HTERT RPE-1 (cell line): ENCODE results near the gene IL37.
"Not testable (repeated sequence)": the region's sequence is repeated elsewhere in the genome, so short reads cannot be mapped to it uniquely, and the experiment has no call there.

Source experiments
- in situ Hi-C: fragments of 300-500 bp; cut with MboI; formaldehyde crosslinking; loops from 4 replicates; pipeline ENCODE4 v1.14.3; 2020; ENCODE audit warnings: low sequenced_read_pairs

The IL37 gene

DNA sequence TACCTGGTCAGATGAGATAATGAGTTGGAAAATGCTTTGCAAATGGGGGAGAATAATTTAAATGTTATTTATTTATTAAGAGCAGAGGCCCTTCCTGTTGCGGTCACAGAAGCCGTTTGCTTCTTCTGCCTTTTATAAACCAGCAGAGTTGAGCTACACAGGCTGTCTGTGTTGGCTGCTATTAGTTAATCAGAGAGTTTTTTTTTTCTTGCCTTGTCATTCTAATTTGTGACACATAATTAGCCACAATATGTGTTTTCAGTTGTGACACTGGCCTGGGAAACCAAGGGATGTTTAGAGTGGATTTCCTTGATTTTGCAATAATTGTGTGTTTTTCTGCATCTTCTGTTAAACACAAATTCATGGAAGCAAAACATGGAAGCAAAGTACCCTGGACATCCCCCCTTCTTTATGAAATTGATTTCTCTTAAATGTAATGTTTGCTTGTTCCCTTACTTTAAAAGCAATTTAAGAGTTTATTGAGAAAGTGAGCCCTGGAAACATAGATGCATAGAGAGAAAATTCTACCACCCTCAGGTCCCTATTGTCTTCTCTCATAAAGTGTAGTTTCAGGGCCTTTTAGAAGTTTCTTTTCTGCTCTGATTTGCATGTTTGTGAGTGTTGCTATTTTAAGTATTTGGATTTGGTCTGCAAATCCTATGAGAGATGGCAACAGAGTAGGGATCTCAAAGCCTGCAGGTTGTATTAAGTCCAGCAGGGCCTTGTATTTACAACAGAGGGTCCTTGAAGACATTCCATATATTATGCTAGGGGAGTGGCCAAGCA lies 22.8 kb upstream of the IL37 start:
- in situ Hi-C loops = no loop called here

DNA sequence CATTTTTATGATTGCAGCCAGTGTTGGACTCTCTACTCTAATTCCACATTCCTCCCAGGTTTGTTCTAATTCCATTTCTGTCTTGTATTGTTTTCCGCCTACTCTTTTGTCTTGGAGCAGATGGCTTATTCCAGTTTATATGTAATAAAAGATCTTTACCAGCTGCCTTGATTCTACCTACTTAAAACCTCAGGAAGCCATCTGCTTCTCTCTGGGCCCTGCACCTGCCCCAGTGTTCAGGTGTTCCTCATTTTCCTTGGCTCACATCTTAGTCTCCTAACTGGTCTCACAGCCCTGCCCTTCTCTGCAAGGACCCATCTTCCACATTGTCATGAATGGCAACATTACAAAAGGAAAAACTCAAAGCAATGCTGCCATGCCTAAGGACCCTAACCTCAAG lies 21.0 kb upstream of the IL37 start:
- in situ Hi-C loops = no loop called here

DNA sequence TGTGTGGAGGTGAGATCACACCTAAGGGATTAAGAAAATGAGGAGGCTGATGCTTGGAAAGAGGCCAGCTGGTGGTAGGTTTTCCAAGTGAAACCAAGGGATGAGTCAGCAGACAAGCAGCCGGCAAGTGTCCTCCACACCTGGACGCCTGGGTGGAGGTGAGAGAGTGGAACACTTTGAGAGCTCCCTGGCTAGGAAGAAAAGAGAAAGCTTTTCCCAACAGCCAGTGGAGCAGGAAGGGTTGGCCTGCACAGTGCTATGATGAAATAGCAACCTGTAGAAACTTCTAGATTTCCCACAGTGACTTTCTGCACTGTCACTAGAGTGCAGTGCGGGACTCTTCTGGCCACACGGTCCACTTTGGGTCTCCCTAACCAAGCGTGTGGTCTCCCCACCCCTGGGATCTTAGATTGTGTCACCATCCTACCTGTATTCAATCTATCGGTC lies 19.6 kb upstream of the IL37 start:
- in situ Hi-C loops = no loop called here

DNA sequence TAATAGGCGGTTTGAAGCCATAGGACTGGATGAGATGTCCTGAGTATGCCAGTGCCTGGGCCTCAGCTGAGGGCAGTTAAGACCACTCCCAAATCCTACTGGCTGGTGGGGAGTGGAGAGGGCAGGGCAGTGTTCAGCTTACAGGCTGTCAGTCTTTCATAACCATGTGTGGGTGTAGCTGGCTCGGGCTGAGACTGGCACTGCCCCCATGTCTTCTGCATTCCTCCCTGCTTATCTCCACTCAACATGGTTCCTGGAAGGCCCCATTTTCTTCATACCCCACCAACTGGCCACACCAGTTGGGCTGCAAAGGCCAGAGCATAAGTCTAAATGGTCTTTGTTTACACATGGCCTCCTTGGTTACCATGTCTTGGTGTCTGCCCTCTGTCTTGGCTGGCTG lies 17.2 kb upstream of the IL37 start:
- in situ Hi-C loops = no loop called here

DNA sequence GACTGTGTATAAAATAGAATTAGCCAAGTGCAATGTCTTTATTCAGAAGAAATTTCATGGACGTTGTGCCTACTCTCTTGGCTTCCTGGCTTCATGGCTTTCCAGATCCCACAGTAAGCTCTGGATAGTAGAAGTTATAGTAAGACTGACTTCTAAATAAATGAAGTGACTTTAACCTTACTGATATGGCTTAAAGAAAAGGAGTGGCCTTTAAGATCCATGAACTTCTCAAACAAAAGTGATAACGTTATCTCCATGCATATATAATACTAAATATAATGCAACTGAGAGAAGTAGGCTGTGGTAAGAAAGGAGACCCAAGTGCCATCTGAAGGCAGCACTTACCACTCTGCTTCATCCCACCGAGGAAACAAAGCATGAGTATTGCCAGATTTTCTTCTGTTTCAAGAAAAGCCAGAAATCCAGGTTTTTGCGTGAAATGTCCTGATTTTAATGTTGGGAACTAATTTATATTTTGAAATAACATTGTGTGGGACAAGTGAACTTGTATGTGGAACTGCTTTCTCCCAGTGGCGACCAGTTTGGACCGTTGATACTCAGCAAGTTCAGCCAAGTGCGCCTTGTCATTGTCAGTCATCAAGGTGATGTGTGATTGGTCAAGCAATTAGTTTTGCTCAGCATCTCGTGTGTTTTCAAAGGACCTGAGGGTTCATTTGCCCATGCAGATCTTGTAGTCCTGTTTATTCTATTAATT lies 13.9 kb upstream of the IL37 start:
- in situ Hi-C loops = no loop called here

DNA sequence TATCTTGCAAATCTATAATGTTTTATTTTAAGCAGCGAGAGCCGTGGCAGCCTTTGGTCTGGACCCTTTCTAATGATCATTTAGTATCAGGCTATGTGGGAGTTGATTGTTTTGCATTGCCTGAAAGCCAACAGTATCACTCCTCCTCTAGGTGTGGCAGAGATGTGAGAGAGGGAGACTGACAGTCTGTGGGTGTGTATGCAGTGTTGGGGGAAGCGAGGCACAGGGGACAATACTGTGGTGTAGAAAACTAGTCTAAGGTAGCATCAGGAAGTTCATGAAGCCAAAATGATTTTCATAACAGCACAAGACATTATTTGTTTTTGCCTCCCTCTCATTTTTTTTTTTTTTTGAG lies 13.4 kb upstream of the IL37 start:
- in situ Hi-C loops = no loop called here

DNA sequence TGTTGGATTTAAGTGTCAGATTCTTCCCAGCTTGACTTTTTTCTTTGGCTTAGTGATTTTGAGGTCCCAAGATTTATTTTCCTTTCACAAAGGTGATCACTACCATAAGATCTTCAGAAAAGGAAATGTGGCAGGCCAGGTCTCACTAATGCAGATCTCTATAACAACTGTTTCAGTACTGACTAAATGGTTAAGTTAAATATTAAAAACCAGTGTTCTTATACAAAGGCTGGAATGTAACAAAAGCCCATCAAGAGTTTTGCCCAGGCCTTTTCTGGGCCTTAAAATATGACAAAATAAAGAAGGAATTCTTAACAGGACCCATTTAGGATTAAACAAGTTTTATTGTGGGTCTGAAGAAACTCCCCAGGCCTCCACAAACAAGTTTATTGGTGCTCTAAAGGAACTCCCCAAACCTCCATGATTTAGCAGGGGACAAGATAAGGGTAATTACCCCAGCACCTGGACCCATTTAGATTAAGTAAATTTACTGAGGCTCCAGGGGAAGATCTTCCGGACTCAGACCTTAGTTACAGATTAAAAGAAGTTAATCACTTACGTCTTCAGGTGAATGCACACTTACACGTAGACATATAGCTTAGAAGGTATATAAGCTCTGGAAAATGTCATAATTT lies 9.4 kb upstream of the IL37 start:
- in situ Hi-C loops = not testable (repeated sequence)

DNA sequence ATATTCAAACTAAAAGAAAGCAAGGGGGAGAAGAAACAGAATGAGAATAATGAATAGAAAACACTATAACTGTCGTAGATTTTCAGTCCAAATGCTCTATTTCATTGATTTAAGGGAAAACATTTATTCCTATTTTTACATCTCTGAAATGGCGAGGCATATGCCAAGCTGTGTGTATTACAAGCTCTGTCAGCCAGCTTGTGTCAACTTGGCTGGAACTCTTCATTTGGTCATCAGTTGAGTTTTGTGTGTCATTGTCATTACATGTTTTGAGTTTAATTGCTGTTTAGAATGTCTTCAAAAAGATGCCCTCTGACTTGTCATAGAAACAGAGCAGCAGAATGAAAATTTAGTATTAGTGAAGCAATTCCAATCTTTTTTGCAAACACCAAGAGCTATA lies 8.1 kb upstream of the IL37 start:
- in situ Hi-C loops = no loop called here

DNA sequence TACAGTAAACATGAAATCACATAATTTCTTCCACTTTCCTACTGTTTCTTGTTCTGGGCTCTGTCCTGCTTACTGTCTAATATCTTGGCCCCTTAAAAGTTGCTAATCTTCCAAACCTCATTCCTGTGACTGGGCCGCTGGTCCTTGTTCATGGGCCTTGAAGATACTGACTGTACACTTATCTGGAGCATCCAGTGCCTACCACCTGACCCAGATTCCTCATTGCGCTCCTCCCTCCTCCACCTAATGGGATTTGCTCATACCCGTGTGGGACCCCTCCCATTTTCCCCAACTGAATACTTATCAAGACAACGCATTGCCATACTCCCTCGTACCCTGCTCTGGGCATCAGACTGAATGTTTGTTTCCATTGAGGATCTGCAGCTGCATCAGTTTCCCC lies 6.1 kb upstream of the IL37 start:
- in situ Hi-C loops = no loop called here

DNA sequence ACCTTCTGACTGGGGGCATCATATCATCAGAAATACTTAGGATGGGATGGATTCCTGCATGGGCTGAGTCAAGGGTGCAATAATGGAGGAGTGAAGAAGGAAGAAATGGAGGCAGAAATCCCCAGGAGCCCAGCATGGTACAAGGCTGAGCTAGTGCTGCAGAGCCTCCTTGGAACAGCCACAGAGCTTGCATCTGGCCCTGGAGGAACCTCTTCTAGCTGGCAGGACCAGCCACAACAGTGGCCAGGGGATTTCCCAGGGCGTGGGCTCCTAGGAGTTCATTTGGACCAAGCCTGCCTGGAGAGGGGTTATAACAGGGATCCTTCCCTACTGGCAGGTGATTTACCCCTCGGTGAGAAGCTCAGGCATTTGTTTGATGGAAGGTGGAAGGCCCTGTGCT lies 4.7 kb upstream of the IL37 start:
- in situ Hi-C loops = no loop called here

DNA sequence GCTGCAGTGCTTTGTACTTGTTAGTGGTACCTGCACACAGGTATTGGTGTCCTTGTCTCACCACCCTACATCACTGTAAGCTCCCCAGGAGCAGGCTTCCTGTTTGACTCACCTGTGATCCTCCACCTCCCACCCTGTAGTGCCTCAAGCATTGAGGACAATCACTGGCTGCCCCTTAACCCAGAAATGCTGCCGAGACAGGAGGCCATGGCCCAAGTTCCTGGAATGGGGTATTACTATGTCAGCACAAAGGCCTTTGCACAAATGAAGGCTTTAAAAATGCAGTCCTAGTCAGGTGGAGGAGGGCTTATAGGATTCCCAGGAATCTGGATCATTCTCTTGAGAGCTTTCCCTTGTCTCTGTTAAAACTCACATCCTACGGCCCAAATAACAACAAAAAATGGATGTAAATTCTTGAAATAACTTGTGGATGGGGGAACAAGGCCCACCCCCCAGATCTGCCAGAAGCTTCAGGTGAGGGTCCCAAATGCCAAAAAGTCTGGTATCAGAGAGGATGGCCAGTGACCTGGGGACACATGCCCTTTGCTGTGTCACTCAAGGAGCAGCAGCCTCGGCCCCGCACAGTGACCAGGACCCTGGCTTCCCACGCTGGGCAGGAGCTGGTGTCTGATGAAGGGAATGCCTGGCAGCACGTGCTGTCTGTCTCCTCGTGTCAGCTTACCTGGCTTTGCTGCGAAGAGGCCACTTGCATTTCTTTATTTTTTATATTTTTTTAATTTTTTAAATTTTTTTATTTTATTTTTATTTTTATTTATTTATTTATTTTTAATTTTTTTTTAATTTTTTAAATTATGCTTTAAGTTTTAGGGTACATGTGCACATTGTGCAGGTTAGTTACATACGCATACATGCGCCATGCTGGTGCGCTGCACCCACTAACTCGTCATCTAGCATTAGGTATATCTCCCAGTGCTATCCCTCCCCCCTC lies 3.7 kb upstream of the IL37 start:
- in situ Hi-C loops = no loop called here

DNA sequence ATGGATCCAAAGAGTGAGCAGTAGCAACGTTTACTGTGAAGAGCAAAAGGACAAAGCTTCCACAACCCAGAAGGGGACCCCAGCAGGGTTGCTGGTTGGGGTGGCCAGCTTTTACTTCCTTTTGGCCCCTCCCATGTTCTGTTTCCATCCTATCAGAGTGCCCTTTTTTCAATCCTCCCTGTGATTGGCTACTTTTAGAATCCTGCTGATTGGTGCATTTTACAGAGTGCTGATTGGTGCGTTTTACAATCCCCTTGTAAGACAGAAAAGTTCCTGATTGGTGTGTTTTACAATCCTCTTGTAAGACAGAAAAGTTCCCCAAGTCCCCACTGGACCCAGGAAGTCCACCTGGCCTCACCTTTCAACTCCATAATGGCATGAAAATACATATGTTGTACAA lies 2.4 kb upstream of the IL37 start:
- in situ Hi-C loops = not testable (repeated sequence)

DNA sequence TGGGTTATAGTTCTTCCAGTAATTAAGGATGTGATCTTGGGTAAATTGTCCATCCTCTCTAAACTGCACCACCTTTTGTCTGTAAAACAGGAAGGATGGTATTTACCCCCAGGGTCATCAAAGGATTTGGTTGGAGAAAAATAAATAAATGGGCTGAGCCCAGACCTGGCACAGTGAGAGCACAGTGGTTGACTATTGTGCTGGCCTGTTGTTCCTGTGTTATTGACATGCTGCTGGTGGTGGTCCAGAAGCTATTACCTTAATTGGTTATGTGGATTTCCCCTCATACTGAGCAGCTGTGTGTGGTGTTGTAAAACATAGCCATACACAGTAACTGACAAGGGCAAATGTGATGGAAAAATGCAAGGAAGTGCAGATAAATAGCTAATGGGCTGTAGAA lies 746 bp upstream of the IL37 start:
- in situ Hi-C loops = no loop called here

DNA sequence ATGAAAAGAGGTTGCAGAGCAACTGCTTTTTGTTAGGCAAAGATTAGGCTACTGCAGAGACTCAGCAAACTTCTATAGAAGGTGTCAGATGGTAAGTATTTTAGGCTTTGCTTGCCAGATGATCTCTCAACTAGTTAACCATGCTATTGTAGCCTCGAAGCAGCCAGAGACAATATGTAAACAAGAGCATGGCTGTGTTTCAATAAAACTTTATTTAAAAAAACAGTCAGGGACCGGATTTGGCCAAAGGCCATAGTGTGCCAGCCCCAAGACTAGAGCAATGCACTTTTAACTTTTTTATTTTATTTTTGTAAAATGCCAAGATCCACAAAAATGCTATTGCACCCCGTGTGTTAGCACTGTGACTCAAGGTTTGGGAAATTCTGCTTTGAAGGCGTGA lies 1.4 kb downstream of the IL37 start:
- in situ Hi-C loops = no loop called here

DNA sequence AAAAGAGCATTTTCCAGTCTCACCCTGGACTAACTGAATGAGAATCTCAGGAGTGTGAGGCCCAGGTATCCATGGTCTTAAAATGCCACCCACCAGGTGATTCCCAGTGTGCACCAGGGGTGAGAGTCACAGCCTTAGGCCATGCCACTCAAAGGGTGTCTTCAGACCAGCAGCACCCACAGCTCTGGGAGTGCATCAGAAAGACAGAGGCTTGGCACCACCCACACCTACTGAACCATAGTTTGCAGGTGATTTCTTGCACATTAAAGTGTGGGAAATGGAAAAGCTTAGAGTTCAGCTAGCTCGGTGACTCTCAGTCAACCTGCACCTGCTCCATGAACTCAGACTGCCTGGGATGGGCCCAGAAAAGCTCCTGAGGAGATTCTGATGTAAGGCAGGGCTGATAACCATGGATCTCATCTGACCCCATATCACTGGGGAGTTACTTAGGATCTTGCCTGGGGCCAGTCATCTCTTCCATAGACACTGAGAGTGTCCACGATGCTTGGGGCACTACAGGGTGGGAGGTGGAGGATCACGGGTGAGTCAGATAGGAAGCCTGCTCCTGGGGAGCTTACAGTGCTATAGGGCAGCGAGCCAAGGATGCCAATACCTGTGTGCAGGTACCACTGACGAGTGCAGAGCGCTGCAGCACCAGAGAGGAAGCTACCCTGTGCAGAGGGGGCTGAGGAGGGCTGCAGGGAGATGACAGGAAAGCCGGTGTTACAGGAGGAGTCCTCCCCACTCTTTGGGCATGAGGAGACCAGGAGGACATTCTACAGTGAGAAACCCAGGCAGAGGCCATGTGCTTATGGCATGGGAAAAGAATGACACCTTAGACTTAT lies 4.6 kb downstream of the IL37 start:
- in situ Hi-C loops = no loop called here

DNA sequence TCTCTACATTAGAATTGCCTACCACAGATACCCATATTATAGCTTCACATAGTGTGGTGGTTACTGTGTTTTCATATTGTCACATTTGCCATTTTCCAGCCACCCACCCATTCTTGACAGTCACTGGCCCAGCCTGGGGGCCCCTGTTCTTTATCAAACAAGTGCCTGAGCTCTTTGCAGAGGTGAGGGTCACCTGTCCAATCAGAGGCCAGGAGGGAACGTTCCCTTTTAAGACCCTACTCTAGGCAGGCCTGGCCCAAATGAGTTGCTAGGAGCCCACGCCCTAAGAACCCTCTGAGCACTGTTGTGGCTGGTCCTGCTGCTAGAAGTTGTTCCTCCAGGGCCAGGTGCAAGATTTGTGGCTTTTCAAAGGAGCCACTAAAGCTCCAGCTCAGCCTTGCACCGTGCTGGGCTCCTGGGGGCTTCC lies 5.2 kb downstream of the IL37 start:
- in situ Hi-C loops = no loop called here

DNA sequence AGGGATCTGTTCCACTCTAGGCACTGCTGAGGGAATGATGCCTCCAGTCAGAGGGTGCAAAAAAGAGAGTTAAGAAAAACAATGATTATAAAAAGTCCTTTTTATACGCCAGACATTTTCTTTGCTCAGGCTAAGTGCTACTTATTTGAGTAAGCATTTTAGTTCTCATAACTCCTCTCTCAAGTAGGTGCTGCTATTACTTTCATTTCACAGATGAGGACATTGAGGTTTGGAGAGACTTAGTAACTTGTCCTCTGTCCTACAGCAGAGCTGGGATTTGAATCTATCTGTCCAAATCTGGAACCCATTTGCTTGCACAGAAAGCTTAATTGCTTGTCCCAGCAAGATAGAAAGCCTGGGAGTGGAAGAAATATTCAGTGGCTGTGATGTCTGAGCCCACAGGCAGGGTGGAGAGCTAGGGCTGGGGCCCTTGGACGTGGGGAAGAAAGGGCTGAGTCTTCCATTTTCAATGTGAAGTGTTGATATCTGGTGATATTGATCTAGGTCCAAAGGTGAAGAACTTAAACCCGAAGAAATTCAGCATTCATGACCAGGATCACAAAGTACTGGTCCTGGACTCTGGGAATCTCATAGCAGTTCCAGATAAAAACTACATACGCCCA lies 5.8 kb downstream of the IL37 start:
- in situ Hi-C loops = no loop called here

DNA sequence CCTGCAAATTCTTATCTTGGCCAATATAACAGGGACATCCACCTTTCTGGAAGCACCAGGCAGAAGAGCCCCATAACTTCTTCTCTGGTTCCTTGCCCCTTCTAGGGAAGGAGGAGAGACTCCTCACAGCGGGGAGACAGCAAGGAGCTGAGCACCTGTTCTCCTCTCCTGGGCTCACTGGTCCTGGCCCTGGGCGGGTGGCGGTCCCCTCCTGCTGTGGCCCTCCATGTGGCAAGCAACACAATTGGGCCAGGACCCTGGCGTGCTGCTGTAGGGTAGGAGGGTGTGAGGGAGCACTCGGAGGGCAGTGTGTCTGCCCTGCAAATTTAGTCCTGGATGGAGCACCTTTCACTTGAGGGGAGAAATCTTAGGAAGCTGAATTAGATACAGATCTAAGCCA lies 6.9 kb downstream of the IL37 start:
- in situ Hi-C loops = no loop called here

DNA sequence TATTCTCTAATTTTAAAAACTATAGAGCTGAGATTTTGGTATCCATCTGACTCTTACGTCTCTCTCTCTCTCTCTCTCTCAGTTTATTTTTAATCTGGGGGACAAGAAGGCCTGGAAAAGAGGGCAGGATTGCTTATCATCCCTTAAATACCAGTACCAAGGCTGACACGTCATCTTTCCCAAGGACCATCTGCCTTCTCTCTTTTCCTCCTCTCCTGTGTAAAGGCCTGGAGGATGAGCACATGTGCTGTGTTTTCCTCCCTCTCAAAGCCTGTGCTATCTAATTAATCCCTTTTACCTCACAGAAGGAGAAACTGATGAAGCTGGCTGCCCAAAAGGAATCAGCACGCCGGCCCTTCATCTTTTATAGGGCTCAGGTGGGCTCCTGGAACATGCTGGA lies 7.3 kb downstream of the IL37 start:
- in situ Hi-C loops = no loop called here

DNA sequence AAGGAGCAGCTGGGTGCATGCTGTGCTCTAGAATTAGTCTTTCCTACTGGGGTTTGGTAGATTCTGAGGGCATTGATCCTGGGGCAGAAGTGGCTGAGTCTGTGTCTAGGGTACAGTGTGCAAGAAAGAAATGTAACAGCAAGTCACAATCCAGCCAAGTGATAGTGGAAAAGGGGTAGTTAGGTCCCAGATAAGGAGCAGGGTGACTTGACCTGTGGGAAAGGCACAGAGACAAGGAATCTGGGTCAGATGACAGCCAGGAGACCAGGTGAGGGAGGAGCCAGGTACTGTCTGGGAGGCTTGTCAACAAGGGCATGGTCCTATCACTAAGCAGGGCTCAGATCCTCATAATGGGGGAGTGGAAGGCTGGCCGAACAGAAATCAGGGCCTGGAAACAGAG lies 8.1 kb downstream of the IL37 start:
- in situ Hi-C loops = no loop called here
